CD4-positive, alpha-beta T cell (primary cell): ENCODE measurements around the gene C3orf70. TPM values are rescaled to one million over a fixed set of nuclear protein-coding genes. Genes with fewer than 3 reads are reported as not detected.

Experiments
- ATAC-seq: fragments of 200-7000 bp; cut with Tn5 transposase; one replicate; pipeline ENCODE4 v1.10.0; 2022; ENCODE audit warnings: mild to moderate bottlenecking; ENCODE audit not compliant: poor library complexity
- CTCF ChIA-PET: fragments of 350-600 bp; sonication (Branson Sonifier 250); formaldehyde crosslinking; loops from one replicate; lab custom pipeline; 2021; ENCODE audit warnings: antibody characterized with exemption, inconsistent platforms; lab: Charles Lee
- POLR2A ChIA-PET: fragments of 350-600 bp; sonication (Branson Sonifier 250); formaldehyde crosslinking; loops from one replicate; lab custom pipeline; 2021; ENCODE audit warnings: antibody characterized with exemption, inconsistent platforms; lab: Charles Lee
- DNase-seq, 14 experiments: peaks; one replicate each; pipeline ENCODE4 v3.0.0-alpha.2; 2013 to 2020; ENCODE audit warnings: mixed read lengths in 2 of 14
- H3K27ac ChIP-seq, 2 donors: one replicate each; pipeline versions ENCODE4 v1.5.1 to v1.7.0; 2013; ENCODE audit warnings: low read length in 2 of 2, low read depth in 1 of 2, mild to moderate bottlenecking in 1 of 2
- H3K27me3 ChIP-seq, 2 experiments: 1 replicate in 1 of 2; 2 replicates in 1 of 2; pipeline versions ENCODE4 v1.6.1 to v1.7.0; 2013; ENCODE audit warnings: low read length in 2 of 2, control low read depth in 1 of 2, mild to moderate bottlenecking in 1 of 2, moderate library complexity in 1 of 2; ENCODE audit not compliant: insufficient read depth in 2 of 2, control insufficient read depth in 1 of 2
- H3K36me3 ChIP-seq: one replicate; pipeline ENCODE4 v1.6.1; 2013; ENCODE audit warnings: low read length, control low read depth; ENCODE audit not compliant: insufficient read depth
- H3K4me1 ChIP-seq: one replicate; pipeline ENCODE4 v1.6.1; 2013; ENCODE audit warnings: low read length, control low read depth; ENCODE audit not compliant: insufficient read depth
- H3K4me3 ChIP-seq: one replicate; pipeline ENCODE4 v1.5.1; 2013; ENCODE audit warnings: mild to moderate bottlenecking, low read length, moderate library complexity
- H3K9me3 ChIP-seq, 2 experiments: 1 replicate in 1 of 2; 2 replicates in 1 of 2; pipeline versions ENCODE4 v1.6.1 to v1.7.0; 2013; ENCODE audit warnings: low read length in 2 of 2, mild to moderate bottlenecking in 2 of 2, control low read depth in 1 of 2, moderate library complexity in 1 of 2; ENCODE audit not compliant: control insufficient read depth in 1 of 2, insufficient read depth in 1 of 2
- H3K27ac Mint-ChIP-seq: one replicate; pipeline ENCODE4 v1.8.0; 2020; ENCODE audit warnings: mixed read lengths
- H3K27me3 Mint-ChIP-seq: one replicate; pipeline ENCODE4 v1.8.0; 2021; ENCODE audit warnings: mixed read lengths
- H3K36me3 Mint-ChIP-seq: one replicate; pipeline ENCODE4 v1.8.0; 2021; ENCODE audit warnings: low read depth, mixed read lengths
- H3K4me1 Mint-ChIP-seq: one replicate; pipeline ENCODE4 v1.8.0; 2021; ENCODE audit warnings: low read depth, mixed read lengths
- H3K4me3 Mint-ChIP-seq: one replicate; pipeline ENCODE4 v1.8.0; 2020; ENCODE audit warnings: mild to moderate bottlenecking, mixed read lengths
- H3K9me3 Mint-ChIP-seq: one replicate; pipeline ENCODE4 v1.8.0; 2020; ENCODE audit warnings: mixed read lengths
- CTCF ChIP-seq: fragments of 200-600 bp; IDR thresholded peaks from one replicate; pipeline ENCODE4 v1.8.0; 2022; ENCODE audit warnings: antibody characterized with exemption, mild to moderate bottlenecking
- intact Hi-C, 2 experiments: fragments of 100-400 bp; cut with DNase I in 1 of 2; cut with micrococcal nuclease in 1 of 2; formaldehyde crosslinking; loops; one replicate each; pipeline versions ENCODE4 v1.15.1 to v1.9.0; 2023 to 2025; cut with DNase I, micrococcal nuclease
- total RNA-seq, 174 experiments: library from RNA in 2 of 174; stranded (reverse) in 2 of 174; gene quantifications; one replicate each; pipeline ENCODE4 v1.2.3 and lab custom pipeline; 2021 to 2026

The C3orf70 gene
- total RNA-seq, 2 experiments from 2014 or later, result not detected

GRCh38 chr3:185067173-185067572 lies 85.7 kb downstream of the C3orf70 start:
- peaks cover 0 to 13% of the 10 kb centered on the region in 2 experiments for H3K9me3 ChIP-seq
- POLR2A ChIA-PET, result no interaction called here
- TF ChIP-seq CTCF, result no peak
- ATAC-seq, result no peak
- intact Hi-C loops, result no loop called here
- Mint-ChIP-seq H3K9me3 (peaks cover 2% of the 10 kb centered on the region), H3K36me3 (no peaks in the 10 kb centered on the region), H3K27me3 (no peaks in the 10 kb centered on the region), H3K4me3 (no peak overlapping the region), H3K27ac (no peak overlapping the region), H3K4me1 (no peaks in the 10 kb centered on the region)
- CTCF ChIA-PET, result no interaction called here
- H3K27me3 ChIP-seq, result peaks cover 0 to 2% of the 10 kb centered on the region in 2 experiments
- no peaks in the 10 kb centered on the region for H3K4me1 ChIP-seq
- H3K36me3 ChIP-seq, result no peaks in the 10 kb centered on the region
- no peak for DNase-seq
- H3K4me3 ChIP-seq, result no peak overlapping the region
- H3K27ac ChIP-seq, result no peak overlapping the region

- no peaks in the 10 kb centered on the region for H3K4me1 ChIP-seq
- Mint-ChIP-seq H3K9me3 (peaks cover 2% of the 10 kb centered on the region), H3K36me3 (no peaks in the 10 kb centered on the region), H3K27me3 (no peaks in the 10 kb centered on the region), H3K27ac (no peak overlapping the region), H3K4me1 (no peaks in the 10 kb centered on the region), H3K4me3 (no peak overlapping the region)
- H3K9me3 ChIP-seq, result peaks cover 2 to 14% of the 10 kb centered on the region in 2 experiments
- H3K27ac ChIP-seq, result no peak overlapping the region
- ATAC-seq, result no peak
- peaks cover 0 to 2% of the 10 kb centered on the region in 2 experiments for H3K27me3 ChIP-seq
- TF ChIP-seq CTCF, result no peak
- POLR2A ChIA-PET, result no interaction called here
- no peaks in the 10 kb centered on the region for H3K36me3 ChIP-seq
- no peak for DNase-seq
- no peak overlapping the region for H3K4me3 ChIP-seq
- intact Hi-C loops, result no loop called here
- CTCF ChIA-PET, result no interaction called here
Observed at GRCh38 chr3:185066251-185066650, 86.6 kb downstream of the C3orf70 start.

DNA sequence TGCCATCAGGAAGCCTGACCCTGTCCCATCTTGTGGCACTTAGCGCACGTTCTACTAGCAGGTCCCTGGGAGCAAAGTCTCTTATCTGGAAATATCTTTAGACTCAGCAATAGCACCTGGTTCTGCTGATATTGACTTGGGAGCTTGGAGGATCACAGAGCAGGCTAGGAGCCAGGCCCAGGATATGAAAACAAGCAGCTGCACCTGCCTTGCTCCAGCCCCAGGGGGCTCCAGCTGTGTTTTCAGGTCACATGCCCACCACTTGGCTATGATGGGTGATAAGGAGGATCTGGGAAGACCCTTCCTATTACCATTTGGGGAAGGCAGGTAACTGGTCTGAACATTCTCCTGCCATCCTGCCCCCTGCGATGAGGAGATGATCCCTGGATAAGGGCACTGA lies 87.8 kb downstream of the C3orf70 start:
- peaks cover 10 to 15% of the 10 kb centered on the region in 2 experiments for H3K9me3 ChIP-seq
- no peaks in the 10 kb centered on the region for H3K4me1 Mint-ChIP-seq

More for the DNA sequence above, 87.8 kb downstream of the C3orf70 start:
- Histone ChIP-seq H3K36me3 (no peaks in the 10 kb centered on the region), H3K27me3 (peaks cover 0 to 2% of the 10 kb centered on the region in 2 experiments), H3K4me3 (no peak overlapping the region), H3K4me1 (no peaks in the 10 kb centered on the region), H3K27ac (no peak overlapping the region)
- H3K9me3 Mint-ChIP-seq, result peaks cover 7% of the 10 kb centered on the region
- ChIA-PET CTCF (no interaction called here), POLR2A (no interaction called here)
- no peak overlapping the region for H3K4me3 Mint-ChIP-seq
- no peaks in the 10 kb centered on the region for H3K27me3 Mint-ChIP-seq
- no peak overlapping the region for H3K27ac Mint-ChIP-seq
- intact Hi-C loops, result no loop called here
- no peak for ATAC-seq
- no peak for DNase-seq
- no peaks in the 10 kb centered on the region for H3K36me3 Mint-ChIP-seq
- no peak for TF ChIP-seq CTCF
